Endothelial cell (in vitro differentiated cells): ENCODE measurements around the gene EIF4ENIF1. TPM values are rescaled to one million over a fixed set of nuclear protein-coding genes. Genes with fewer than 3 reads are reported as not detected.

Source experiments
- DNase-seq: peaks from one replicate; pipeline ENCODE4 v3.0.0; 2021; ENCODE audit warnings: low spot score
- H3K27ac Mint-ChIP-seq: one replicate; pipeline ENCODE4 v1.8.0; 2021; ENCODE audit warnings: mixed read lengths, inconsistent platforms; ENCODE audit not compliant: unreplicated experiment
- H3K27me3 Mint-ChIP-seq: one replicate; pipeline ENCODE4 v1.8.0; 2021; ENCODE audit warnings: mild to moderate bottlenecking, moderate library complexity, mixed read lengths, inconsistent platforms; ENCODE audit not compliant: unreplicated experiment
- H3K36me3 Mint-ChIP-seq: one replicate; pipeline ENCODE4 v1.8.0; 2021; ENCODE audit warnings: mild to moderate bottlenecking, low read depth, mixed read lengths, inconsistent platforms; ENCODE audit not compliant: unreplicated experiment
- H3K4me1 Mint-ChIP-seq: one replicate; pipeline ENCODE4 v1.8.0; 2021; ENCODE audit warnings: mild to moderate bottlenecking, mixed read lengths, inconsistent platforms; ENCODE audit not compliant: unreplicated experiment
- H3K4me3 Mint-ChIP-seq: one replicate; pipeline ENCODE4 v1.8.0; 2021; ENCODE audit warnings: mild to moderate bottlenecking, mixed read lengths, inconsistent platforms; ENCODE audit not compliant: unreplicated experiment
- H3K9me3 Mint-ChIP-seq: one replicate; pipeline ENCODE4 v1.8.0; 2021; ENCODE audit warnings: mixed read lengths, inconsistent platforms; ENCODE audit not compliant: unreplicated experiment
- CTCF ChIP-seq: fragments of 200-600 bp; sonication (generic); IDR thresholded peaks from one replicate; pipeline ENCODE4 v1.5.0; 2021; ENCODE audit warnings: antibody characterized with exemption; ENCODE audit not compliant: unreplicated experiment
- total RNA-seq: library from RNA; stranded (reverse); fragmentation: NEBNext Ultra II Directional; extraction: Animal tissue kit (Norgen Biotek cat#: 25700); gene quantifications from one replicate; pipeline ENCODE4 v1.2.1, GENCODE V29; 2021; ENCODE audit not compliant: unreplicated experiment

The EIF4ENIF1 gene
- total RNA-seq, 1 donor from 2014 or later, result 35.7 TPM

GRCh38 chr22:31492151-31492550, 2.5 kb upstream of the EIF4ENIF1 start:
- H3K9me3 Mint-ChIP-seq, result no peaks in the 10 kb centered on the region
- no peaks in the 10 kb centered on the region for H3K36me3 Mint-ChIP-seq
- no peak overlapping the region for H3K27ac Mint-ChIP-seq
- no peak for TF ChIP-seq CTCF
- H3K4me3 Mint-ChIP-seq, result no peak overlapping the region
- no peak for DNase-seq
- H3K4me1 Mint-ChIP-seq, result peaks cover 14% of the 10 kb centered on the region
- peaks cover 1% of the 10 kb centered on the region for H3K27me3 Mint-ChIP-seq

GRCh38 chr22:31491218-31491962, 1.7 kb upstream of the EIF4ENIF1 start:
- no peak for TF ChIP-seq CTCF
- no peaks in the 10 kb centered on the region for H3K9me3 Mint-ChIP-seq
- H3K36me3 Mint-ChIP-seq, result no peaks in the 10 kb centered on the region
- H3K4me1 Mint-ChIP-seq, result peaks cover 14% of the 10 kb centered on the region
- H3K27ac Mint-ChIP-seq, result no peak overlapping the region
- H3K4me3 Mint-ChIP-seq, result no peak overlapping the region
- peaks cover 1% of the 10 kb centered on the region for H3K27me3 Mint-ChIP-seq
- no peak for DNase-seq

GRCh38 chr22:31490496-31490925, 869 bp upstream of the EIF4ENIF1 start:
- DNase-seq, result peak; percentile 49
- H3K27ac Mint-ChIP-seq, result peak overlapping the region; percentile 96
- peak overlapping the region; percentile 98 for H3K4me3 Mint-ChIP-seq
- H3K9me3 Mint-ChIP-seq, result no peaks in the 10 kb centered on the region
- peaks cover 14% of the 10 kb centered on the region for H3K4me1 Mint-ChIP-seq
- peaks cover 1% of the 10 kb centered on the region for H3K27me3 Mint-ChIP-seq
- TF ChIP-seq CTCF, result no peak
- H3K36me3 Mint-ChIP-seq, result no peaks in the 10 kb centered on the region

- no peaks in the 10 kb centered on the region for H3K9me3 Mint-ChIP-seq
- H3K4me1 Mint-ChIP-seq, result peaks cover 14% of the 10 kb centered on the region
- no peak for TF ChIP-seq CTCF
- peaks cover 1% of the 10 kb centered on the region for H3K27me3 Mint-ChIP-seq
- H3K4me3 Mint-ChIP-seq, result peak overlapping the region; percentile 86
- H3K27ac Mint-ChIP-seq, result no peak overlapping the region
- peaks cover 6% of the 10 kb centered on the region for H3K36me3 Mint-ChIP-seq
- peak; percentile 65 for DNase-seq
These were observed 539 bp downstream of the EIF4ENIF1 start for GRCh38 chr22:31488988-31489617.

GRCh38 chr22:31488346-31488883, 1.2 kb downstream of the EIF4ENIF1 start:
- peaks cover 1% of the 10 kb centered on the region for H3K27me3 Mint-ChIP-seq
- H3K27ac Mint-ChIP-seq, result no peak overlapping the region
- H3K4me3 Mint-ChIP-seq, result peak overlapping the region; percentile 86
- TF ChIP-seq CTCF, result no peak
- peaks cover 14% of the 10 kb centered on the region for H3K4me1 Mint-ChIP-seq
- DNase-seq, result no peak
- no peaks in the 10 kb centered on the region for H3K9me3 Mint-ChIP-seq
- peaks cover 13% of the 10 kb centered on the region for H3K36me3 Mint-ChIP-seq
